Brain pericyte (primary cell): ENCODE measurements around the gene PITPNM3.
"Not testable (repeated sequence)": the region's sequence is repeated elsewhere in the genome, so short reads cannot be mapped to it uniquely, and the experiment has no call there.

Experiments
- DNase-seq: peaks from one replicate; pipeline ENCODE4 v3.0.0-alpha.2; 2012; ENCODE audit warnings: low read depth, low spot score

The PITPNM3 gene

GRCh38 chr17:6574687-6575595 is 18.6 kb upstream of the PITPNM3 start:
- no peak for DNase-seq

- DNase-seq = no peak
Observed at GRCh38 chr17:6573982-6574686, 17.8 kb upstream of the PITPNM3 start.

GRCh38 chr17:6573495-6573894 is 17.1 kb upstream of the PITPNM3 start:
- not testable (repeated sequence) for DNase-seq

GRCh38 chr17:6572972-6573370 is 16.6 kb upstream of the PITPNM3 start:
- no peak for DNase-seq

- no peak for DNase-seq
Observed at GRCh38 chr17:6571452-6571781, 15.1 kb upstream of the PITPNM3 start.

GRCh38 chr17:6570731-6571451 is 14.5 kb upstream of the PITPNM3 start:
- DNase-seq = no peak

- DNase-seq = no peak
Observed at GRCh38 chr17:6569370-6570285, 13.3 kb upstream of the PITPNM3 start.

- DNase-seq = no peak
Observed at GRCh38 chr17:6568184-6568758, 11.9 kb upstream of the PITPNM3 start.

- no peak for DNase-seq
Observed at GRCh38 chr17:6567528-6568183, 11.3 kb upstream of the PITPNM3 start.

GRCh38 chr17:6561446-6561845 is 5.1 kb upstream of the PITPNM3 start:
- DNase-seq = no peak

GRCh38 chr17:6560496-6560895 is 4.1 kb upstream of the PITPNM3 start:
- DNase-seq = no peak

- DNase-seq = no peak
Observed at GRCh38 chr17:6559753-6560215, 3.4 kb upstream of the PITPNM3 start.

- no peak for DNase-seq
Observed at GRCh38 chr17:6558932-6559752, 2.8 kb upstream of the PITPNM3 start.

- no peak for DNase-seq
Observed at GRCh38 chr17:6558276-6558675, 1.9 kb upstream of the PITPNM3 start.

- DNase-seq = no peak
Observed at GRCh38 chr17:6557040-6557438, 684 bp upstream of the PITPNM3 start.

GRCh38 chr17:6555331-6556120 is 829 bp downstream of the PITPNM3 start:
- no peak for DNase-seq

- DNase-seq = no peak
Observed at GRCh38 chr17:6554871-6555330, 1.5 kb downstream of the PITPNM3 start.

- DNase-seq = no peak
Observed at GRCh38 chr17:6554342-6554741, 2.0 kb downstream of the PITPNM3 start.
